Muscle layer of colon (tissue), 2 donors: Measurements from ENCODE around the gene RBBP8NL.

ENCODE experiments used
- H3K27ac ChIP-seq: one replicate; pipeline ENCODE4 v1.7.0; 2013; ENCODE audit warnings: low read depth, mild to moderate bottlenecking, low read length, moderate library complexity
- H3K27me3 ChIP-seq, 2 donors: one replicate each; pipeline ENCODE4 v1.7.0; 2013; ENCODE audit warnings: low read length in 2 of 2, mild to moderate bottlenecking in 2 of 2; ENCODE audit not compliant: insufficient read depth in 2 of 2, control insufficient read depth in 1 of 2
- H3K36me3 ChIP-seq: one replicate; pipeline ENCODE4 v1.7.0; 2013; ENCODE audit warnings: mild to moderate bottlenecking, low read length; ENCODE audit not compliant: insufficient read depth
- H3K4me1 ChIP-seq: one replicate; pipeline ENCODE4 v1.7.0; 2013; ENCODE audit warnings: mild to moderate bottlenecking, low read length; ENCODE audit not compliant: insufficient read depth
- H3K4me3 ChIP-seq, 2 donors: one replicate each; pipeline ENCODE4 v1.7.0; 2013; ENCODE audit warnings: low read length in 2 of 2, low read depth in 1 of 2, mild to moderate bottlenecking in 1 of 2, moderate library complexity in 1 of 2
- H3K9ac ChIP-seq: one replicate; pipeline ENCODE4 v1.7.0; 2013; ENCODE audit warnings: low read length
- H3K9me3 ChIP-seq: one replicate; pipeline ENCODE4 v1.7.0; 2013; ENCODE audit warnings: mild to moderate bottlenecking, low read length
- donor health status: abdominal sarcoma.
- donor health status: Adenocarcinoma of cecum.

Gene RBBP8NL

GRCh38 chr20:62400541-62400940, 26.8 kb downstream of the RBBP8NL start:
- Histone ChIP-seq H3K9me3 (no peaks in the 10 kb centered on the region), H3K27ac (no peak overlapping the region), H3K9ac (no peak overlapping the region), H3K4me3 (no peak overlapping the region), H3K4me1 (peaks cover 7% of the 10 kb centered on the region), H3K36me3 (no peaks in the 10 kb centered on the region), H3K27me3 (no peaks in the 10 kb centered on the region)

GRCh38 chr20:62400021-62400420, 27.3 kb downstream of the RBBP8NL start:
- Histone ChIP-seq H3K4me1 (peaks cover 2% of the 10 kb centered on the region), H3K27me3 (no peaks in the 10 kb centered on the region), H3K4me3 (no peak overlapping the region), H3K27ac (no peak overlapping the region), H3K9me3 (no peaks in the 10 kb centered on the region), H3K36me3 (no peaks in the 10 kb centered on the region), H3K9ac (no peak overlapping the region)

GRCh38 chr20:62398120-62398821, 29.1 kb downstream of the RBBP8NL start:
- H3K4me1 ChIP-seq, result no peaks in the 10 kb centered on the region
- no peaks in the 10 kb centered on the region for H3K27me3 ChIP-seq
- H3K4me3 ChIP-seq, result no peak overlapping the region
- H3K9me3 ChIP-seq, result no peaks in the 10 kb centered on the region
- no peak overlapping the region for H3K9ac ChIP-seq
- H3K27ac ChIP-seq, result no peak overlapping the region
- peaks cover 3% of the 10 kb centered on the region for H3K36me3 ChIP-seq

GRCh38 chr20:62396367-62397239, 30.7 kb downstream of the RBBP8NL start:
- Histone ChIP-seq H3K36me3 (peaks cover 8% of the 10 kb centered on the region), H3K4me3 (no peak overlapping the region), H3K9me3 (no peaks in the 10 kb centered on the region), H3K27me3 (no peaks in the 10 kb centered on the region), H3K9ac (no peak overlapping the region), H3K27ac (no peak overlapping the region), H3K4me1 (no peaks in the 10 kb centered on the region)

- Histone ChIP-seq H3K27ac (no peak overlapping the region), H3K36me3 (peaks cover 8% of the 10 kb centered on the region), H3K4me1 (no peaks in the 10 kb centered on the region), H3K27me3 (no peaks in the 10 kb centered on the region), H3K9ac (no peak overlapping the region), H3K9me3 (no peaks in the 10 kb centered on the region), H3K4me3 (no peak overlapping the region)
Measured at GRCh38 chr20:62395311-62396242, 31.8 kb downstream of the RBBP8NL start.

GRCh38 chr20:62394248-62395245, 32.8 kb downstream of the RBBP8NL start:
- Histone ChIP-seq H3K4me1 (no peaks in the 10 kb centered on the region), H3K27ac (no peak overlapping the region), H3K4me3 (no peak overlapping the region), H3K9ac (no peak overlapping the region), H3K36me3 (peaks cover 15% of the 10 kb centered on the region), H3K27me3 (no peaks in the 10 kb centered on the region), H3K9me3 (no peaks in the 10 kb centered on the region)

- H3K4me1 ChIP-seq, result no peaks in the 10 kb centered on the region
- H3K9me3 ChIP-seq, result no peaks in the 10 kb centered on the region
- no peak overlapping the region for H3K9ac ChIP-seq
- no peak overlapping the region for H3K27ac ChIP-seq
- H3K27me3 ChIP-seq, result no peaks in the 10 kb centered on the region
- no peak overlapping the region for H3K4me3 ChIP-seq
- H3K36me3 ChIP-seq, result peaks cover 22% of the 10 kb centered on the region
Measured at GRCh38 chr20:62393830-62394229, 33.5 kb downstream of the RBBP8NL start.

GRCh38 chr20:62393335-62393665, 34.0 kb downstream of the RBBP8NL start:
- no peak overlapping the region for H3K9ac ChIP-seq
- H3K27me3 ChIP-seq, result no peaks in the 10 kb centered on the region
- H3K36me3 ChIP-seq, result peaks cover 26% of the 10 kb centered on the region
- H3K4me1 ChIP-seq, result no peaks in the 10 kb centered on the region
- no peak overlapping the region for H3K4me3 ChIP-seq
- H3K27ac ChIP-seq, result no peak overlapping the region
- no peaks in the 10 kb centered on the region for H3K9me3 ChIP-seq

- H3K9me3 ChIP-seq, result no peaks in the 10 kb centered on the region
- peaks cover 4% of the 10 kb centered on the region for H3K4me1 ChIP-seq
- no peak overlapping the region for H3K27ac ChIP-seq
- no peaks in the 10 kb centered on the region for H3K27me3 ChIP-seq
- peaks cover 26% of the 10 kb centered on the region for H3K36me3 ChIP-seq
- no peak overlapping the region for H3K4me3 ChIP-seq
- no peak overlapping the region for H3K9ac ChIP-seq
Measured at GRCh38 chr20:62392621-62393334, 34.6 kb downstream of the RBBP8NL start.

GRCh38 chr20:62392077-62392418, 35.3 kb downstream of the RBBP8NL start:
- H3K27me3 ChIP-seq, result no peaks in the 10 kb centered on the region
- H3K4me1 ChIP-seq, result peaks cover 9% of the 10 kb centered on the region
- no peak overlapping the region for H3K9ac ChIP-seq
- no peak overlapping the region for H3K4me3 ChIP-seq
- peaks cover 26% of the 10 kb centered on the region for H3K36me3 ChIP-seq
- H3K27ac ChIP-seq, result no peak overlapping the region
- H3K9me3 ChIP-seq, result no peaks in the 10 kb centered on the region
